Activated T-cell treated with anti-CD3 and anti-CD28 coated beads, Interleukin-2, amount 50 U/mL, for 4 hours (primary cell): ENCODE data around the gene PTPRE. TPM values are rescaled to one million over a fixed set of nuclear protein-coding genes. Genes with fewer than 3 reads are reported as not detected.

Experiments
- total RNA-seq, 3 donors: library from RNA; stranded (reverse); gene quantifications; one replicate each; pipeline ENCODE4 v1.2.1, GENCODE V29; 2021

The PTPRE gene
- total RNA-seq, 3 donors from 2014 or later = 35.8 to 49.1 (median 46.1) TPM

Other genes starting within 250 kb of the PTPRE start
- not detected for gene FOXI2, start 169.9 kb upstream of the PTPRE start, total RNA-seq
- not detected for gene CLRN3, start 14.2 kb upstream of the PTPRE start, total RNA-seq
- gene MKI67, start 219.3 kb downstream of the PTPRE start, total RNA-seq = 1 to 10 TPM; 5.4 to 5.7 (median 5.4) TPM